Ishikawa (cell line): ENCODE data around the gene QPCTL.

ENCODE experiments used
- EP300 ChIP-seq: IDR thresholded peaks from 2 replicates; pipeline ENCODE4 v1.6.1; 2012; ENCODE audit warnings: borderline replicate concordance
- FOXM1 ChIP-seq: IDR thresholded peaks from 2 replicates; pipeline ENCODE4 v1.6.1; 2012; ENCODE audit warnings: low read depth, borderline replicate concordance
- YY1 ChIP-seq: IDR thresholded peaks from 2 replicates; pipeline ENCODE4 v1.6.1; 2012; ENCODE audit warnings: low read depth

DNA sequence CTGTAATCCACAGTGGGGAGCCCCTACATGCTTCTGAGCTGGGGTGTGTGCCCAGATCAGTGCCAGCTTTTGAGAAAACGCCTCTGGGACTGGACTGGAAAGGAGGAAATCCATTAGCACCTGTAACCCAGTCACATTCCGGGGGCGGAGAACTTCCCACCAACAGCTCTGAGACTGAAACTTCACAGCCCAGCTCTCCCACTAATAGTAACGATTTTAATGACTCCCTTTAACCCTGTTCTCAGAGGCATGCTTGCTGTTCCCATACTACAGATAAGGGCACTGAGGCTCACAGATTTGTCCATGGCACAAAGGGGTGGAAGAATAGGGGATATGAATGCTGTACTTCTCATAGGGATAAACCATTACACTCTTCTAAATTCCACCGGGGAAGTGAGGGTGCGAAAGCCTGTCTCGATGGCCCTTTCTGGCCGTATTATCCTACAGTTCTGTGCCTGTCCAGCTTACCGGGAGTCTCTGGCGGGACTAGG lies 37.4 kb downstream of the QPCTL start:
- TF ChIP-seq FOXM1: no peak
- TF ChIP-seq YY1: no peak
- no peak for TF ChIP-seq EP300
